Kidney epithelial cell (primary cell): ENCODE data around the gene SEMA5A. TPM values are rescaled to one million over a fixed set of nuclear protein-coding genes. Genes with fewer than 3 reads are reported as not detected.
A peak's percentile ranks its signal among the peaks of the same experiment; 100 is the strongest.

Experiments
- DNase-seq: peaks from one replicate; pipeline ENCODE4 v3.0.0-alpha.2; 2010; ENCODE audit warnings: low read depth
- H3K27me3 ChIP-seq: 2 replicates; pipeline ENCODE4 v1.6.0; 2011; ENCODE audit warnings: low read length; ENCODE audit not compliant: control insufficient read depth, insufficient read depth
- H3K36me3 ChIP-seq: 2 replicates; pipeline ENCODE4 v1.5.1; 2011; ENCODE audit warnings: low read length; ENCODE audit not compliant: control insufficient read depth, insufficient read depth
- H3K4me3 ChIP-seq: 2 replicates; pipeline ENCODE4 v1.5.1; 2011; ENCODE audit warnings: low read depth, mild to moderate bottlenecking, control low read depth, low read length
- total RNA-seq: library from RNA; depleted of rRNA; stranded (reverse); fragments of >200 nt; gene quantifications from 2 replicates; pipeline ENCODE4 v1.2.3, GENCODE V29; 2015
- TF ChIP-seq, protein P1 (sequence below): IDR thresholded peaks from 2 replicates; pipeline ENCODE4 v1.5.1; 2011; ENCODE audit warnings: mild to moderate bottlenecking, moderate library complexity, low read length, control low read depth, inconsistent platforms; ENCODE audit not compliant: insufficient read depth, poor library complexity, severe bottlenecking

The SEMA5A gene
- total RNA-seq, 1 donor from 2014 or later = 4.7 TPM

GRCh38 chr5:9439531-9440292 lies 106.2 kb downstream of the SEMA5A start:
- no peak for DNase-seq
- H3K4me3 ChIP-seq = no peak overlapping the region

DNA sequence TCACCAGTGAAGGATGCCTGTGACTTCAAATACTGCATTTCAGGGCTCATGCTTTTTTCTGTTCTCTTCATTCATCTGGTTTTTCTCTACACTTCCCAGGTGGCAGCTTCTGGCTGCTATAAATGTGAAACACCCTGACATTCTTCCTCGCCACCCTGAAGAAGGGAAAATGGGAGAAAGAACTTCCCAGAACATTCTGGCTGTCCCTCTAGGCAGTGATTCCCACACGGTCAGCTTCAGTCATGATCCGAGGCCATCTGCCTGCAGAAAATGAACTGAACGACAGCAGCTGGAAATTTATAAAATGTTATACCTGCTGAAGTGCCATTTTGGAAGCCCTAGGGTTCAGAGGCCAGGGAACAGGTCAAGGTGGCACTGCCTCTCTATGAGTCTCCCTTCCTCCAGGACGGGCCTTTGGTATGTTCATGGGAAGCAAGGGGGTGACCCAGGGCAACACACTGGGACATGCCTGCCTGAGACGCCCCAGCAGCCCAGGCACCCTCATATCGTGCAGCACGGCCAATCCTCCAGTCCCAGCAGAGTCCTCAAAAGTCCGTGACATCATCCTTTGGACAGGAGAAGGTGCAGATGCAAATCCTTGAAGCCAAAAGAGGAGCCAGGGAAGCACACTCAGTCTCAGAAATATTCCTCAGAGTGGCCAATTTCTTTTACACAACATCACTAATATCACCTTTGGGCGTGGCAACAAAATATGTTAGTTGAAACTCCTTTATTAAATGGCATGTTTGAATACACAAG lies 107.1 kb downstream of the SEMA5A start:
- Histone ChIP-seq H3K36me3 (no peaks in the 10 kb centered on the region), H3K27me3 (no peaks in the 10 kb centered on the region), H3K4me3 (no peak overlapping the region)
- DNase-seq = no peak
- TF ChIP-seq, protein P1, sequence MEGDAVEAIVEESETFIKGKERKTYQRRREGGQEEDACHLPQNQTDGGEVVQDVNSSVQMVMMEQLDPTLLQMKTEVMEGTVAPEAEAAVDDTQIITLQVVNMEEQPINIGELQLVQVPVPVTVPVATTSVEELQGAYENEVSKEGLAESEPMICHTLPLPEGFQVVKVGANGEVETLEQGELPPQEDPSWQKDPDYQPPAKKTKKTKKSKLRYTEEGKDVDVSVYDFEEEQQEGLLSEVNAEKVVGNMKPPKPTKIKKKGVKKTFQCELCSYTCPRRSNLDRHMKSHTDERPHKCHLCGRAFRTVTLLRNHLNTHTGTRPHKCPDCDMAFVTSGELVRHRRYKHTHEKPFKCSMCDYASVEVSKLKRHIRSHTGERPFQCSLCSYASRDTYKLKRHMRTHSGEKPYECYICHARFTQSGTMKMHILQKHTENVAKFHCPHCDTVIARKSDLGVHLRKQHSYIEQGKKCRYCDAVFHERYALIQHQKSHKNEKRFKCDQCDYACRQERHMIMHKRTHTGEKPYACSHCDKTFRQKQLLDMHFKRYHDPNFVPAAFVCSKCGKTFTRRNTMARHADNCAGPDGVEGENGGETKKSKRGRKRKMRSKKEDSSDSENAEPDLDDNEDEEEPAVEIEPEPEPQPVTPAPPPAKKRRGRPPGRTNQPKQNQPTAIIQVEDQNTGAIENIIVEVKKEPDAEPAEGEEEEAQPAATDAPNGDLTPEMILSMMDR = no peak

More at GRCh38 chr5:9439531-9440292, 106.2 kb downstream of the SEMA5A start:
- TF ChIP-seq, protein P1 = no peak
- no peaks in the 10 kb centered on the region for H3K27me3 ChIP-seq
- no peaks in the 10 kb centered on the region for H3K36me3 ChIP-seq

GRCh38 chr5:9437741-9438240 lies 108.1 kb downstream of the SEMA5A start:
- peak; percentile 66 for DNase-seq
- Histone ChIP-seq H3K36me3 (no peaks in the 10 kb centered on the region), H3K4me3 (no peak overlapping the region), H3K27me3 (no peaks in the 10 kb centered on the region)
- TF ChIP-seq, protein P1 = no peak

- Histone ChIP-seq H3K36me3 (no peaks in the 10 kb centered on the region), H3K27me3 (no peaks in the 10 kb centered on the region), H3K4me3 (no peak overlapping the region)
- TF ChIP-seq, protein P1 = no peak
- no peak for DNase-seq
These were observed 114.2 kb downstream of the SEMA5A start for GRCh38 chr5:9431496-9432258.

- Histone ChIP-seq H3K4me3 (no peak overlapping the region), H3K36me3 (no peaks in the 10 kb centered on the region), H3K27me3 (no peaks in the 10 kb centered on the region)
- TF ChIP-seq, protein P1 = no peak
- DNase-seq = no peak
These were observed 114.8 kb downstream of the SEMA5A start for GRCh38 chr5:9431151-9431495.
